ENCODE data around the gene ALG8.

ALG8 gene

GRCh38 chr11:78158987-78159652, 19.7 kb upstream of the ALG8 start:
- peaks cover 51% of the 10 kb centered on the region for H3K4me1 ChIP-seq (ENCODE audit: control insufficient read depth, insufficient read depth, low read length)

GRCh38 chr11:78156127-78156844, 16.9 kb upstream of the ALG8 start:
- Histone ChIP-seq H3K9ac (ENCODE audit: low read length in 2 of 2) (no peak overlapping the region), H3K36me3 (ENCODE audit: control insufficient read depth in 2 of 2, insufficient read depth in 2 of 2, low read length in 2 of 2) (no peaks in the 10 kb centered on the region), H3K4me1 (ENCODE audit: control insufficient read depth, insufficient read depth, low read length) (peaks cover 24% of the 10 kb centered on the region), H3K27ac (ENCODE audit: low read length) (no peak overlapping the region), H3K4me3 (ENCODE audit: low read length in 2 of 2) (no peak overlapping the region), H3K9me3 (ENCODE audit: control insufficient read depth in 2 of 2, low read length in 2 of 2) (no peaks in the 10 kb centered on the region), H3K27me3 (ENCODE audit: control insufficient read depth in 1 of 2, insufficient read depth in 2 of 2, low read length in 2 of 2) (no peaks in the 10 kb centered on the region)

More at GRCh38 chr11:78158987-78159652, 19.7 kb upstream of the ALG8 start:
- peak overlapping the region in 1 of 2 donors; percentile 9 for H3K9ac ChIP-seq (ENCODE audit: low read length in 2 of 2)
- no peaks in the 10 kb centered on the region for H3K27me3 ChIP-seq (ENCODE audit: control insufficient read depth in 1 of 2, insufficient read depth in 2 of 2, low read length in 2 of 2)
- H3K36me3 ChIP-seq (ENCODE audit: control insufficient read depth in 2 of 2, insufficient read depth in 2 of 2, low read length in 2 of 2): no peaks in the 10 kb centered on the region
- H3K27ac ChIP-seq (ENCODE audit: low read length): peak overlapping the region; percentile 60
- no peak overlapping the region for H3K4me3 ChIP-seq (ENCODE audit: low read length in 2 of 2)
- no peaks in the 10 kb centered on the region for H3K9me3 ChIP-seq (ENCODE audit: control insufficient read depth in 2 of 2, low read length in 2 of 2)

- H3K9me3 ChIP-seq (ENCODE audit: control insufficient read depth in 2 of 2, low read length in 2 of 2): no peaks in the 10 kb centered on the region
- no peak overlapping the region for H3K4me3 ChIP-seq (ENCODE audit: low read length in 2 of 2)
- H3K36me3 ChIP-seq (ENCODE audit: control insufficient read depth in 2 of 2, insufficient read depth in 2 of 2, low read length in 2 of 2): no peaks in the 10 kb centered on the region
- H3K9ac ChIP-seq (ENCODE audit: low read length in 2 of 2): no peak overlapping the region
- peaks cover 15% of the 10 kb centered on the region for H3K4me1 ChIP-seq (ENCODE audit: control insufficient read depth, insufficient read depth, low read length)
- H3K27ac ChIP-seq (ENCODE audit: low read length): no peak overlapping the region
- H3K27me3 ChIP-seq (ENCODE audit: control insufficient read depth in 1 of 2, insufficient read depth in 2 of 2, low read length in 2 of 2): no peaks in the 10 kb centered on the region
These were observed 12.4 kb upstream of the ALG8 start for GRCh38 chr11:78151804-78152203.

GRCh38 chr11:78150754-78151153, 11.3 kb upstream of the ALG8 start:
- H3K27me3 ChIP-seq (ENCODE audit: control insufficient read depth in 1 of 2, insufficient read depth in 2 of 2, low read length in 2 of 2): no peaks in the 10 kb centered on the region
- no peak overlapping the region for H3K9ac ChIP-seq (ENCODE audit: low read length in 2 of 2)
- peaks cover 9% of the 10 kb centered on the region for H3K4me1 ChIP-seq (ENCODE audit: control insufficient read depth, insufficient read depth, low read length)
- H3K27ac ChIP-seq (ENCODE audit: low read length): no peak overlapping the region
- H3K9me3 ChIP-seq (ENCODE audit: control insufficient read depth in 2 of 2, low read length in 2 of 2): no peaks in the 10 kb centered on the region
- H3K36me3 ChIP-seq (ENCODE audit: control insufficient read depth in 2 of 2, insufficient read depth in 2 of 2, low read length in 2 of 2): no peaks in the 10 kb centered on the region
- no peak overlapping the region for H3K4me3 ChIP-seq (ENCODE audit: low read length in 2 of 2)

- no peaks in the 10 kb centered on the region for H3K27me3 ChIP-seq (ENCODE audit: control insufficient read depth in 1 of 2, insufficient read depth in 2 of 2, low read length in 2 of 2)
- H3K4me3 ChIP-seq (ENCODE audit: low read length in 2 of 2): no peak overlapping the region
- no peak overlapping the region for H3K27ac ChIP-seq (ENCODE audit: low read length)
- H3K9me3 ChIP-seq (ENCODE audit: control insufficient read depth in 2 of 2, low read length in 2 of 2): no peaks in the 10 kb centered on the region
- H3K36me3 ChIP-seq (ENCODE audit: control insufficient read depth in 2 of 2, insufficient read depth in 2 of 2, low read length in 2 of 2): no peaks in the 10 kb centered on the region
- H3K4me1 ChIP-seq (ENCODE audit: control insufficient read depth, insufficient read depth, low read length): peaks cover 9% of the 10 kb centered on the region
- no peak overlapping the region for H3K9ac ChIP-seq (ENCODE audit: low read length in 2 of 2)
These were observed 10.9 kb upstream of the ALG8 start for GRCh38 chr11:78150346-78150745.

GRCh38 chr11:78149646-78150045, 10.2 kb upstream of the ALG8 start:
- Histone ChIP-seq H3K9ac (ENCODE audit: low read length in 2 of 2) (no peak overlapping the region), H3K27ac (ENCODE audit: low read length) (no peak overlapping the region), H3K9me3 (ENCODE audit: control insufficient read depth in 2 of 2, low read length in 2 of 2) (no peaks in the 10 kb centered on the region), H3K4me3 (ENCODE audit: low read length in 2 of 2) (no peak overlapping the region), H3K4me1 (ENCODE audit: control insufficient read depth, insufficient read depth, low read length) (peaks cover 9% of the 10 kb centered on the region), H3K36me3 (ENCODE audit: control insufficient read depth in 2 of 2, insufficient read depth in 2 of 2, low read length in 2 of 2) (no peaks in the 10 kb centered on the region), H3K27me3 (ENCODE audit: control insufficient read depth in 1 of 2, insufficient read depth in 2 of 2, low read length in 2 of 2) (no peaks in the 10 kb centered on the region)

- Histone ChIP-seq H3K36me3 (ENCODE audit: control insufficient read depth in 2 of 2, insufficient read depth in 2 of 2, low read length in 2 of 2) (peaks cover 0 to 2% of the 10 kb centered on the region in 2 donors), H3K27ac (ENCODE audit: low read length) (no peak overlapping the region), H3K9ac (ENCODE audit: low read length in 2 of 2) (no peak overlapping the region), H3K27me3 (ENCODE audit: control insufficient read depth in 1 of 2, insufficient read depth in 2 of 2, low read length in 2 of 2) (no peaks in the 10 kb centered on the region), H3K4me1 (ENCODE audit: control insufficient read depth, insufficient read depth, low read length) (peaks cover 9% of the 10 kb centered on the region), H3K9me3 (ENCODE audit: control insufficient read depth in 2 of 2, low read length in 2 of 2) (no peaks in the 10 kb centered on the region), H3K4me3 (ENCODE audit: low read length in 2 of 2) (no peak overlapping the region)
These were observed 8.4 kb upstream of the ALG8 start for GRCh38 chr11:78147807-78148206.

- Histone ChIP-seq H3K27ac (ENCODE audit: low read length) (no peak overlapping the region), H3K27me3 (ENCODE audit: control insufficient read depth in 1 of 2, insufficient read depth in 2 of 2, low read length in 2 of 2) (no peaks in the 10 kb centered on the region), H3K9ac (ENCODE audit: low read length in 2 of 2) (no peak overlapping the region), H3K4me1 (ENCODE audit: control insufficient read depth, insufficient read depth, low read length) (peaks cover 9% of the 10 kb centered on the region), H3K36me3 (ENCODE audit: control insufficient read depth in 2 of 2, insufficient read depth in 2 of 2, low read length in 2 of 2) (peaks cover 0 to 2% of the 10 kb centered on the region in 2 donors), H3K4me3 (ENCODE audit: low read length in 2 of 2) (no peak overlapping the region), H3K9me3 (ENCODE audit: control insufficient read depth in 2 of 2, low read length in 2 of 2) (no peaks in the 10 kb centered on the region)
These were observed 6.1 kb upstream of the ALG8 start for GRCh38 chr11:78145511-78146025.

- no peaks in the 10 kb centered on the region for H3K27me3 ChIP-seq (ENCODE audit: control insufficient read depth in 1 of 2, insufficient read depth in 2 of 2, low read length in 2 of 2)
- peaks cover 0 to 2% of the 10 kb centered on the region in 2 donors for H3K36me3 ChIP-seq (ENCODE audit: control insufficient read depth in 2 of 2, insufficient read depth in 2 of 2, low read length in 2 of 2)
- peak overlapping the region; percentile 10 to 99 for H3K4me3 ChIP-seq (ENCODE audit: low read length in 2 of 2)
- no peak overlapping the region for H3K27ac ChIP-seq (ENCODE audit: low read length)
- H3K9me3 ChIP-seq (ENCODE audit: control insufficient read depth in 2 of 2, low read length in 2 of 2): no peaks in the 10 kb centered on the region
- H3K9ac ChIP-seq (ENCODE audit: low read length in 2 of 2): no peak overlapping the region
- H3K4me1 ChIP-seq (ENCODE audit: control insufficient read depth, insufficient read depth, low read length): peaks cover 7% of the 10 kb centered on the region
These were observed 1.1 kb upstream of the ALG8 start for GRCh38 chr11:78140392-78141077.

GRCh38 chr11:78138694-78139421, 568 bp downstream of the ALG8 start:
- peak overlapping the region; percentile 62 for H3K27ac ChIP-seq (ENCODE audit: low read length)
- H3K9me3 ChIP-seq (ENCODE audit: control insufficient read depth in 2 of 2, low read length in 2 of 2): no peaks in the 10 kb centered on the region
- H3K9ac ChIP-seq (ENCODE audit: low read length in 2 of 2): peak overlapping the region; percentile 84 to 87
- peak overlapping the region; percentile 85 to 99 for H3K4me3 ChIP-seq (ENCODE audit: low read length in 2 of 2)
- no peaks in the 10 kb centered on the region for H3K27me3 ChIP-seq (ENCODE audit: control insufficient read depth in 1 of 2, insufficient read depth in 2 of 2, low read length in 2 of 2)
- H3K4me1 ChIP-seq (ENCODE audit: control insufficient read depth, insufficient read depth, low read length): peaks cover 7% of the 10 kb centered on the region
- H3K36me3 ChIP-seq (ENCODE audit: control insufficient read depth in 2 of 2, insufficient read depth in 2 of 2, low read length in 2 of 2): peaks cover 1 to 2% of the 10 kb centered on the region in 2 donors

Data from stomach smooth muscle (tissue), 2 donors.